SH-SY5Y (cell line): Measurements from ENCODE around the gene OPN4.

Source experiments
- GATA2 ChIP-seq: IDR thresholded peaks from 2 replicates; pipeline ENCODE4 v1.6.1; 2011; ENCODE audit warnings: mild to moderate bottlenecking, low read depth, low read length
- GATA3 ChIP-seq: IDR thresholded peaks from 2 replicates; pipeline ENCODE4 v1.6.1; 2011; ENCODE audit warnings: low read depth, mild to moderate bottlenecking, low read length, moderate library complexity

GRCh38 chr10:86673827-86674581 is 19.7 kb downstream of the OPN4 start:
- no peak for TF ChIP-seq GATA2
- TF ChIP-seq GATA3: no peak
